ENCODE measurements around the gene PALM3.
"Not testable (repeated sequence)": the region's sequence is repeated elsewhere in the genome, so short reads cannot be mapped to it uniquely, and the experiment has no call there.

PALM3 gene

DNA sequence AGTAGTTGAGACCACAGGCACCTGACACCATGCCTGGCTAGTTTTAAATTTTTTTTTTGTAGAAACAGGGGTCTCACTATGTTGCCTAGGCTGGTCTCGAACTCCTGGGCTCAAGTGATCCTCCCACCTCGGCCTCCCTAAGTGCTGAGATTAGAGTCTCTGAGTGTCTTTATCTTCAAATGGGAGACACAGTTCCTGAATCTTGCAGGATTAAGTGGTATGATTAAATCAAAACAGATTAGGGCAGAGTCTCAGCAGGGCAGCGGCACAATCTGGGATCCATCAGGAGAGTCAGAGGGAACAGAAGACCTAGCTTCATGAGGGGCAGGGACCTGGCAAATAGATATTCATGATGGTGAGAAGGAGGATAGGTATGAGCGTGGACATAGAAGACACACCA lies 33.0 kb downstream of the PALM3 start:
- TF ChIP-seq NFRKB (IDR thresholded peaks at IDR 0.05) (no peak), LEF1 (IDR thresholded peaks at IDR 0.05; ENCODE audit: borderline replicate concordance) (no peak), SUZ12 (IDR thresholded peaks at IDR 0.05) (no peak), SP1 (IDR thresholded peaks at IDR 0.05) (no peak), FOXA1 (IDR thresholded peaks at IDR 0.05) (no peak), ARNT (IDR thresholded peaks at IDR 0.05) (no peak), TARDBP (IDR thresholded peaks at IDR 0.05) (no peak), FOXK2 (IDR thresholded peaks at IDR 0.05) (no peak), FOXM1 (IDR thresholded peaks at IDR 0.05; ENCODE audit: borderline replicate concordance) (no peak), L3MBTL2 (conservative IDR thresholded peaks at IDR 0.05) (no peak), ELF4 (IDR thresholded peaks at IDR 0.05) (no peak), CTBP1 (IDR thresholded peaks at IDR 0.05; ENCODE audit: borderline replicate concordance) (no peak), ZNF384 (IDR thresholded peaks at IDR 0.05) (no peak), BHLHE40 (IDR thresholded peaks at IDR 0.05; ENCODE audit: borderline replicate concordance) (no peak), HDGF (IDR thresholded peaks at IDR 0.05; ENCODE audit: borderline replicate concordance) (no peak)
- TF ChIP-seq, protein P1, sequence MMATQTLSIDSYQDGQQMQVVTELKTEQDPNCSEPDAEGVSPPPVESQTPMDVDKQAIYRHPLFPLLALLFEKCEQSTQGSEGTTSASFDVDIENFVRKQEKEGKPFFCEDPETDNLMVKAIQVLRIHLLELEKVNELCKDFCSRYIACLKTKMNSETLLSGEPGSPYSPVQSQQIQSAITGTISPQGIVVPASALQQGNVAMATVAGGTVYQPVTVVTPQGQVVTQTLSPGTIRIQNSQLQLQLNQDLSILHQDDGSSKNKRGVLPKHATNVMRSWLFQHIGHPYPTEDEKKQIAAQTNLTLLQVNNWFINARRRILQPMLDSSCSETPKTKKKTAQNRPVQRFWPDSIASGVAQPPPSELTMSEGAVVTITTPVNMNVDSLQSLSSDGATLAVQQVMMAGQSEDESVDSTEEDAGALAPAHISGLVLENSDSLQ (IDR thresholded peaks at IDR 0.05) = no peak
- no peak for DNase-seq (ENCODE audit: extremely low spot score)
- CTCF ChIA-PET = interaction anchor here (0.7 to 1.7 kb wide), 2 partner anchors 14 to 868 kb away, joined by 3 to 5 read pairs; no protein-coding TSS in a partner anchor
- POLR2A ChIA-PET = interaction anchor here (1.2 kb wide), 1 partner anchor 22 kb away, joined by 4 read pairs; the partner anchor contains the start of gene RFX1

DNA sequence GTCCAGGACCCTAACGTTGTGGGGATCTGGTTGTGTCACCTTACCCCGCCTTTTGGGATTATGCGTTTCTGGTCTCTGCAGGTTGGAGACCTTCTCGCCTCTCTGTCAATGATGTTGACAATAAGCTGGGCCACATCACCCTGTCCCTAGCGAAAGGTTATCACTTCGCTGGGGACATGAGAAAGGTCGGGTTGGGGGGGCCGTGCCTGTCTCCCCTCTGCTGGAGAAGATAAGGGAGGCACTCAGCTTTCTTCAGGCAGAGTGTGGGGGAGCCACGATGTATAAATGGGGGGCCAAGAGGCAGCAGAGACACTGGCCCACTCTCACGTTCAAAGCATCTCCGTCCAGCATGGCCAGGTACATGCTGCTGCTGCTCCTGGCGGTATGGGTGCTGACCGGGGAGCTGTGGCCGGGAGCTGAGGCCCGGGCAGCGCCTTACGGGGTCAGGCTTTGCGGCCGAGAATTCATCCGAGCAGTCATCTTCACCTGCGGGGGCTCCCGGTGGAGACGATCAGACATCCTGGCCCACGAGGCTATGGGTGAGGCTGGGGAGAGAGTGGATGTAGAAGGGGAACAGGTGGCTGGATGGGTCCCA lies 33.9 kb downstream of the PALM3 start, which contains the start of gene RLN3:
Gene RLN3, plus strand, starts transcription at position 293 of the 595 bp plus-strand sequence. Its CDS starts 57 bp downstream, at position 350.
- TF ChIP-seq CTBP1 (IDR thresholded peaks at IDR 0.05; ENCODE audit: borderline replicate concordance) = no peak
- no peak for TF ChIP-seq SUZ12 (IDR thresholded peaks at IDR 0.05)
- TF ChIP-seq TARDBP (IDR thresholded peaks at IDR 0.05) = no peak
- no peak for TF ChIP-seq FOXM1 (IDR thresholded peaks at IDR 0.05; ENCODE audit: borderline replicate concordance)
- no peak for TF ChIP-seq FOXA1 (IDR thresholded peaks at IDR 0.05)
- no peak for TF ChIP-seq FOXK2 (IDR thresholded peaks at IDR 0.05)
- no peak for TF ChIP-seq ZNF384 (IDR thresholded peaks at IDR 0.05)
- no peak for TF ChIP-seq BHLHE40 (IDR thresholded peaks at IDR 0.05; ENCODE audit: borderline replicate concordance)
- TF ChIP-seq, protein P1 (IDR thresholded peaks at IDR 0.05) = no peak
- TF ChIP-seq ELF4 (IDR thresholded peaks at IDR 0.05) = no peak
- CTCF ChIA-PET = interaction anchor here (0.6 to 1.7 kb wide), 4 partner anchors 14 to 861 kb away, joined by 3 to 5 read pairs (median 4); no protein-coding TSS in a partner anchor
- POLR2A ChIA-PET = interaction anchor here (1.2 kb wide), 1 partner anchor 21 kb away, joined by 4 read pairs; the partner anchor contains the start of gene RFX1
- DNase-seq (ENCODE audit: extremely low spot score) = no peak

DNA sequence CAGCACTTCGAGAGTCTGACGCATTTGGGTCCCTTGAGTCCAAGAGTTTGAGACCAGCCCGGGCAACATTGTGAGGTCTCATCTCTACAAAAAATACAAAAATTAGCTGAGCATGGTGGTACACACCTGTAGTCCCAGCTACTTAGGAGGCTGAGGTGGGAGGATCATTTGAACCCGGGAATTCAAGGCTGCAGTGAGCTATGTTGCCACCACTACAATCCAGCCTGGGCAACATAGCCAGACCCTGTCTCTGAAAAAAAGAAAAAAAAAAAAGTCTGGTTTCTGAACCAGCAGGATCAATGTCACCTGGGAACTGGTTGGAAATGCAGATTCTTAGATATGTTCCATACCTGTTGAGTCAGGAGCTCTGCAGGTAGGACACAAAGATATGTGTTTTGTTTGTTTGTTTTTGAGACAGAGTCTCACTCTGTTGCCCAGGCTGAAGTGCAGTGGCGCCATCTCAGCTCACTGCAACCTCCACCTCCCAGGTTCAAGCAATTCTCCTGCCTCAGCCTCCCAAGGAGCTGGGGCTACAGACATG lies 35.2 kb downstream of the PALM3 start:
- POLR2A ChIA-PET; CTCF ChIA-PET; DNase-seq (ENCODE audit: extremely low spot score): not testable (repeated sequence)

DNA sequence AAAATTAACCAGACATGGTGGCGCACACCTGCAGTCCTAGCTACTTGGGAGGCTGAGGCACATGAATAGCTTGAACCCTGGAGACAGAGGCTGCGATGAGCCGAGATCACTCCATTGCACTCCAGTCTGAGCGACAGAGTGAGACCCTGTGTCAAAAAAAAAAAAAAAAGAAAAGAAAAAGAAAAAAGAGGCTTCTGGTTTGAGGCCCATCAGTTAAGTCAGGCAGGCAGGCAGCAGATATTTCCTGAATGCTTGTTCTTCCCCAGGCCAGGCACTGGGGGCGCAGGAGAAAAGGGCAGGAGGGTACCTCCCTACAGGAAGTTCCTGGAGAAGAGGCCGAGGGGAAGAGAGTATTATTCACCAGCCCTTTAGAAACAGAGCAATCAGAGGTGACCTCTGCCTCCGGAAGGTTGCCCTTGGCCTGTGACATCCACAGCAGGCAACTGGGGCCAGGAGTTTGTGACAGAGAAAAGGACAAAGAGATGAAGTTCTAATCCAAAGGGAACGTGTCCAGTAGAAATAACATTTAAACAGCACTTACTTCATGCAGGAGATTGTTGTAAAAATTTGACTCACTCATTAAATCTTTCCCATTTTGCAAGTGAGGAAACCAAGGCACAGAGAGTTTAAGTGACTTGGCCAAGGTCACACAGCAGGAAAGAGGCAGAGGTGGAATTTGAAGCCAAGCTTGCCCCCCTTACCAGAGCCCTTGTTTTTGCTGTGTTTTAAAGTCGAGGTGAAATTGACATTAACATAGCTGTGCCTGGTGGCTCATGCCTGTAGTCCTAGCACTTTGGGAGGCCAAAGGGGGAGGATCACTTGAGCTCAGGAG lies 38.3 kb downstream of the PALM3 start:
- peak; percentile 62 for DNase-seq (ENCODE audit: extremely low spot score)
- ChIA-PET CTCF (interaction anchor here (1.4 to 1.9 kb wide), 2 partner anchors 8 to 17 kb away, joined by 5 to 10 read pairs; partner anchors contain the start of gene IL27RA), POLR2A (no interaction called here)
- no peak for TF ChIP-seq BHLHE40 (IDR thresholded peaks at IDR 0.05; ENCODE audit: borderline replicate concordance)
- TF ChIP-seq L3MBTL2 (conservative IDR thresholded peaks at IDR 0.05) = no peak
- no peak for TF ChIP-seq FOXA1 (IDR thresholded peaks at IDR 0.05)
- no peak for TF ChIP-seq CTBP1 (IDR thresholded peaks at IDR 0.05; ENCODE audit: borderline replicate concordance)
- TF ChIP-seq NFRKB (IDR thresholded peaks at IDR 0.05) = no peak
- no peak for TF ChIP-seq FOXM1 (IDR thresholded peaks at IDR 0.05; ENCODE audit: borderline replicate concordance)
- TF ChIP-seq ZNF384 (IDR thresholded peaks at IDR 0.05) = no peak
- TF ChIP-seq ELF4 (IDR thresholded peaks at IDR 0.05) = no peak
- no peak for TF ChIP-seq LEF1 (IDR thresholded peaks at IDR 0.05; ENCODE audit: borderline replicate concordance)
- no peak for TF ChIP-seq ARNT (IDR thresholded peaks at IDR 0.05)
- TF ChIP-seq, protein P1 (IDR thresholded peaks at IDR 0.05) = no peak
- TF ChIP-seq FOXK2 (IDR thresholded peaks at IDR 0.05) = no peak

DNA sequence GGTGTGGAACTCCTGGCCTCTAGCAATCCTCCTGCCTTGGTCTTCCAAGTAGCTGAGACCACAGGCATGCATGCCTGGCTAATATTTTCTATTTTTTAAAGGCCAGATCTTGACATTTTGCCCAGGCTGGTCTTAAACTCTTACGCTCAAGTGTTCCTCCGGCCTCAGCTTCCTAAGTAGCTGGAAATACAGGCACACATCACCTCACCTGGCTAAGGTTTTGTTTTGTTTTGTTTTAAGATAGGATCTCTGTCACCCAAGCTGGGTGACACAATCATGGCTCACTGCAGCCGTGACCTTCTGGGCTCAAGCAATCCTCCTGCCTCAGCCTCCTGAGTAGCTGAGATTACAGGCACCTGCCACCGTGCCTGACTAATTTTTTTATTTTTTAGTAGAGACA lies 39.4 kb downstream of the PALM3 start:
- TF ChIP-seq ELF4 (IDR thresholded peaks at IDR 0.05) = no peak
- DNase-seq (ENCODE audit: extremely low spot score) = no peak
- ChIA-PET POLR2A (interaction anchor here (1.5 to 1.6 kb wide), 2 partner anchors 9 to 15 kb away, joined by 7 to 16 read pairs; partner anchors contain the start of genes IL27RA and RFX1), CTCF (interaction anchor here (0.8 to 1.9 kb wide), 3 partner anchors 9 to 16 kb away, joined by 5 to 10 read pairs (median 5); partner anchors contain the start of gene IL27RA)

DNA sequence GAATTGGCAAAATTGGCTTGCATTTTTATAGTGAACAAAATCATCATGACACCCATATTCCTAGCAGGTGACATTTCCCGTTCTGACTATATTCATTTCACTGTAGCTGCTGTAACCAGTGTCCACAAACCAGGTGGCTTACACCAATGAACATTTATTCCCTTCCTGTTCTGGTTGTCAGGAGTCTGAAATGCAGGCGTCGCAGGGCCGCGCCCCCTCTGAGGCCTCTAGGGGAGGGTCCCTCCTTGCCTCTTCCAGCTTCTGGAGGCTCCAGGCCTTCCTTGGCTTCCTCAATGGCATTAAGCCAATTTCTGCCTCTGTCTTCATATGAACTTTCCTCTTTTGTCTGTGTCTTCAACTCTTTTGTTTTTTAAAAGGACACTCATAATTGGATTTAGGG lies 40.4 kb downstream of the PALM3 start:
- CTCF ChIA-PET = interaction anchor here (0.9 to 1.9 kb wide), 3 partner anchors 10 to 21 kb away, joined by 3 to 10 read pairs (median 4); partner anchors contain the start of gene IL27RA
- DNase-seq (ENCODE audit: extremely low spot score) = no peak
- POLR2A ChIA-PET = interaction anchor here (1.5 to 1.6 kb wide), 2 partner anchors 10 to 14 kb away, joined by 7 to 16 read pairs; partner anchors contain the start of genes IL27RA and RFX1
- no peak for TF ChIP-seq ZNF384 (IDR thresholded peaks at IDR 0.05)
- TF ChIP-seq HDGF (IDR thresholded peaks at IDR 0.05; ENCODE audit: borderline replicate concordance) = no peak
- no peak for TF ChIP-seq ELF4 (IDR thresholded peaks at IDR 0.05)
- no peak for TF ChIP-seq SP1 (IDR thresholded peaks at IDR 0.05)
- TF ChIP-seq NFRKB (IDR thresholded peaks at IDR 0.05) = no peak
- no peak for TF ChIP-seq SUZ12 (IDR thresholded peaks at IDR 0.05)
- no peak for TF ChIP-seq FOXK2 (IDR thresholded peaks at IDR 0.05)
- no peak for TF ChIP-seq L3MBTL2 (conservative IDR thresholded peaks at IDR 0.05)
- TF ChIP-seq FOXA1 (IDR thresholded peaks at IDR 0.05) = no peak

DNA sequence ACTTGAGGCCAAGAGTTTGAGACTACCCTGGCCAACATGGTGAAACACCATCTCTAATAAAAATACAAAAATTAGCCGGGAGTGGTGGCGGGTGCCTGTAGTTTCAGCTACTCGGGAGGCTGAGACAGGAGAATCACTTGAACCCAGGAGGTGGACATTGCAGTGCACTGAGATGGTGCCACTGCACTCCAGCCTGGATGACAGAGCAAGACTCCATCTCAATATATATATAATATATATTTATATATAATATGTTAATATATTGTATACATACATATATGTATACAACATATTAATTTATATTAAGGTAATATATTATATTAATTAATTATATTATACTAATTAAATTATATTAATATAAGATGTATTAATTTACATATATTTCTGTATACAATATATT lies 42.1 kb downstream of the PALM3 start:
- ChIA-PET CTCF (interaction anchor here (1.2 kb wide), 1 partner anchor 12 kb away, joined by 3 read pairs; the partner anchor contains the start of gene IL27RA), POLR2A (interaction anchor here (2.2 to 2.4 kb wide), 2 partner anchors 12 to 13 kb away, joined by 7 read pairs; partner anchors contain the start of genes IL27RA and RFX1)
- not testable (repeated sequence) for DNase-seq (ENCODE audit: extremely low spot score)
